Activated CD4-positive, alpha-beta T cell treated with anti-CD3 and anti-CD28 coated beads for 4 hours (primary cell): ENCODE measurements around the gene TTC16.

Experiments used
- DNase-seq, 2 donors: peaks; one replicate each; pipeline ENCODE4 v3.0.0-alpha.2; 2020

TTC16 gene

DNA sequence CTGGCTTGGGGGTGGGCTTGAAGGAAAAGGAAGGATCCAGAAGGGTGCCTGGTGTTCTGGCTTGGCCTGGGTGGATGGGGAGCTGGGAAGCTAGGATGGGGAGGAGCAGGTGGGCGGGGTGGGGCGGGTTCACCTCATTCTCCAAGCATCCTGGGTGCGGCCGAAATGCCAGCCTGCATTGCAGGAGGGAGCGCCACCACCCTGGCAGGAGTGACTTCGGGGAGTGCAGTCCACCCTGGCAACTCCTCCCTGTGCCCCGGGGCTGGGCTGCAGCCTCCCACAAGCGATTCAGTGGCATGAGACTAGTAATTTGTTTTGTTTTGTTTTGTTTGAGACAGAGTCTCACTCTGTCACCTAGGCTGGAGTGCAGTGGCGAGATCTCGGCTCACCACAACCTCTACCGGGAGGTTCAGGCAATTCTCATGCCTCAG is 5.5 kb downstream of the TTC16 start:
- no peak for DNase-seq

DNA sequence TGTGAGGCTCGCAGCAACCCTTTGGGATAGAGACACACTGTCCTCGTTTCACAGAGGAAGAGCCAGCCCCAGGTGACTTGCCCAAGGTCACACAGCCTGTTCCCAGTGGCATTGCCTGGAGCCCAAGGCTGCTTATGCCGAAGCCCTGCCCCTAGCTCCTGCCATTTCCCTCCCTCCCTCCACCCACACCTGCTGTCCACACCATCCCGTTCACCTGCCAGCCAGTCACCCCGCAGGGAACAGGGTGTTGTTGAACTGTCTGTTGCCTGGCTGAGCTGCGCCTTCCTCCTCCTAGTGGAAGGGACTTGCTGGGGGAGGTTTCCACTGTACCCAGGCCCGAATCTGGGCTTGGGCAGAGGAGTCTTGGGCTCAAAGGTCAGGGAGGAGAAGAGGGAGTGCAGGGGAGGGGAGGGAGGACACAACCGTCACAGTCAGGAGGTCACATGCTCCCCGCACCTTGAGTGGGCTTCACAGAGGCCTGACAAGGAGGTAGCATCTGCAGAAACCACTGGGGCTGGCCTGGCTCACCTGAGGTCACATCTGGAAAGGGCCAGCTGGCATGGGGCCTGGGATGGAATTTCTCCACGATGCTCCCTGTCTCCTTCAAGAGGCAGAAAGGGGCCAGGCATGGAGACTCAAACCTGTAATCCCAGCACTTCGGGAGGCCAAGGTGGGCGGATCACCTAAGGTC is 6.3 kb downstream of the TTC16 start:
- no peak for DNase-seq

DNA sequence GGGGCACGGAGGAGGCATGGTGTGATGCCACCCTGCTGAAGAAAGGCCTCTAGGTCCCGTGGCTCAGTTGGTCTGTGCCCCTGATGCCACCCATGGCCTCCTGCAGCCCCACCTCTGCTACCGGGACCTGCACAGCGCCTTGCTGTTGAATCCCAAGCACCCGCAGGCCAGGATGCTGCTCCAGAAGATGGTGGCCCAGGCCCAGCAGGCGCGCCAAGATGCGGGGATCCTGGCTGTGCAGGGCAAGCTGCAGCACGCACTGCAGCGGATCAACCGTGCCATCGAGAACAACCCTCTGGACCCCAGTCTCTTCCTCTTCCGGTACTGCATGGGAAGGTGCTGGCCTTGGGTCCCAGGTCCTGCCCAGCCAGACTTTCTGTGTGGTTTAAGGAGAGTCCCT is 7.1 kb downstream of the TTC16 start:
- no peak for DNase-seq

DNA sequence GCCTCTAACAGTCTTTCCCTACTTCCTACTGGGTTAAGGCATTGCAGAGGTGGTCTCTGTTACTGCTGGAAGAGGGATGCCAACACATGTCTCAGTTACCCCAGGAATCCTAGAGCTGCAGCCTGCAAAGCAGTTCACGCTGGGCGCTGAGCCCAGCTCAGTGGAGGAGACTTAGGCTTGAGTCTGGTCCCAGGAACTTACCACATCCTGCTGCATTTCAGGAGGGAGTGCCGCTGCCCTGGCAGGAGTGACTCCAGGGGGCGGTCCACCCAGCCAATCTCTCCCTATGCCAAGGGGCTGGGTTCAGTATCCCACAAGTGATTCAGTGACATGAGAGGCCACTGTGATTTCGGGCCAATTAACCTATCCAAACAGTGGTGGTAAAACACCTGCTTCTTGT is 7.6 kb downstream of the TTC16 start:
- no peak for DNase-seq

DNA sequence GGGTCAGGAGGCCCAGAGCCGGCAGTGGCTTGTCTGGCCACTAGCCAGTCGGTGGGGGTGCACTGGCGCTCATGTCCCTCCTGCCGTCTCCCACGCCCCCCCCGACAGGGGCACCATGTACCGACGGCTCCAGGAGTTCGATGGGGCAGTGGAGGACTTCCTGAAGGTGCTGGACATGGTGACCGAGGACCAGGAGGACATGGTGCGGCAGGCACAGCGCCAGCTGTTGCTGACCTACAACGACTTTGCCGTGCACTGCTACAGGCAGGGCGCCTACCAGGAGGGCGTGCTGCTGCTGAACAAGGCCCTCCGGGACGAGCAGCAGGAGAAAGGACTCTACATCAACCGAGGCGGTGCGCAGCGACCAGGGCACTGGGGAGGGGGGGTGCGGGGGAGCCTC is 8.1 kb downstream of the TTC16 start:
- DNase-seq = no peak

DNA sequence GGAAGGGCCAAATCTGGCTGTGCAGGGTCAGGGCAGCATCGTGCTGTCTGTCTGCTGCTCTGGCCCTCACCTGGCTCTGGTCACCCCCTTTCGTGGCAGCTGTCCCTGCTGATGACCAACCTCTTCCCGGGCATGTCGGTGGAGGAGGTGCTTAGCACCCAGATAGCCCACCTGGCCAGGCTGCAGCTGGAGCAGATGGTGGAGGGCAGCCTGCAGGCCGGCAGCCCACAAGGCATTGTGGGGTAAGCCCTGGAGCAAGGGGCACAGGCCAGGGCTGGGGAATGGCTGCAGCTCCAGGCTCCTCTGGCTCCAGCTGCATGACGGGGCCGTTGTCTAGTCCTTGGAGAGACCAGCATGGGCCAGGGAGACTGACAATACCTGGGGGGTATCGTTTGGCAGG is 11.0 kb downstream of the TTC16 start:
- no peak for DNase-seq

DNA sequence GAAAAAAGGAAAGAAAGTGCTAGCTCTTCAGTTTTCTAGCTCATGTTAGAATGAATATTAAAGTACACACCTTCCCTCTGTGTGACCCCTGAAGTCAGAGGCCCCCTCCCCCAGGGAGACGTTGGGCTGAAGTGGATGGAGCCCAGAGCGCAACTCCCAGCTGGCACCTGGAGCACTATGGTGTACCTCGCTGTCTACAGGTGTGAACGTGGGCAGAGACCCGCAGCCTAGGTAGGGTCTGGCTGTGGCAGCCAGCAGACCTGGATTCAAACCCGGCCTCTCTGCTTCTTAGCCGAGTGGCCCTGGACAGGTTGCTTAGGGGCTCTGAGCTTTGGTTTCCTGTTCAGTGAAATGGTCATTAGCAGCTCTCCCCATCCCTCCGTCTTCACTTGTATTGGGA is 12.9 kb downstream of the TTC16 start:
- no peak for DNase-seq

DNA sequence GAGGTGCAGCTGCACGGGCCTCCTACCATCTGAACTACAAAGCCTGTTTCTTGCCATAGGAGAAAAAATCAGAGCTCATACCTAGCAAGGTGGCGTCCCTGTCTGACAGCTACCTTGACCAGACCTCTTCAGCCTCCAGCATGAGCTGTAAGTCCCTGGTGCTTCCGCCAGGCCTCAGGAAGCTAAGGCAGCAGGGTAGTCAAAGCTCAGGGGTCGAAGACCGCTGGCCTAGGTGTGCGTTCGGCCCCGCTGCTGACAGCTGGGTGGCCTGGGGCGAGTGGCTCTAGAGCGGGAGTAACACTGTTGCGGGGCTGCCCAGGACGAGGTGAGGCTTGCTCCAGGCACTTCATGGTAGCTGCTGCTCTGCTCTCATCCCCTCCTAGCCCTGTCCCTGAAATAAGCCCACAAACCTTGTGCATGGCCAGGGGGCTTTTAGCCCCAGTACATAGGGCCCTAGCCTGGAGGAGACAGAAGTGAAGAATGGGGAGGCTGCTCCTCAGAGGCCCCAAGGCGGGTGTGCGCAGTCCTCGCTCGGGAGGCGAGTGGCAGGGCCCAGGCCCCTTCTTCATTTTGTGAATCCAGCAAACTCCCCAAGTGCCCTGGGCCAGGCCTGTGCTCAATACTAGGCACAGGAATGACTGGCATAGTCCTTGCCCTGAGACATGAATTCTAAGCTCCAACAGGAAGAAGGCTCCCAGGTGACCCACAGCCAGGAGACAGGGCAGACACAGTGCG is 13.8 kb downstream of the TTC16 start:
- no peak for DNase-seq

DNA sequence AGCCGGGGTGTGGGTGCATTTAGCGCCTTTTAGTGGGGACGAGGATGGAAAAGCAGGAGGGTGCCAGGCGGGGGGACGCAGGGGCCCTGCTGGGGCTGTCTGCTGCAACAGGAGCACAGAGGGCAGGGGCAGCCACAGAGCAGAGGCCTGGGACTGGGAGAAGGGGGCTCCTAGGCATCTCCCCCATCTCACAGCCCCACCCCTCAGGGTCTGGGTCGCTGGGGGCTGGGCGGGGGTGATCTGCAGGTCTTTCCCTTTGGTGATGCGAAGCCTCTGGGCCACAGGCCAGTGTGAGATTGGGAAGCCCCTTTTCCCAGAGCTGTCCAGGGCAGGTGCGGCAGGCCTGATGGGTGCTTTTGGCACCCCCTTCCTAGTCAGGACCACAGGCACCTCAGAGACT is 14.4 kb downstream of the TTC16 start:
- no peak for DNase-seq

DNA sequence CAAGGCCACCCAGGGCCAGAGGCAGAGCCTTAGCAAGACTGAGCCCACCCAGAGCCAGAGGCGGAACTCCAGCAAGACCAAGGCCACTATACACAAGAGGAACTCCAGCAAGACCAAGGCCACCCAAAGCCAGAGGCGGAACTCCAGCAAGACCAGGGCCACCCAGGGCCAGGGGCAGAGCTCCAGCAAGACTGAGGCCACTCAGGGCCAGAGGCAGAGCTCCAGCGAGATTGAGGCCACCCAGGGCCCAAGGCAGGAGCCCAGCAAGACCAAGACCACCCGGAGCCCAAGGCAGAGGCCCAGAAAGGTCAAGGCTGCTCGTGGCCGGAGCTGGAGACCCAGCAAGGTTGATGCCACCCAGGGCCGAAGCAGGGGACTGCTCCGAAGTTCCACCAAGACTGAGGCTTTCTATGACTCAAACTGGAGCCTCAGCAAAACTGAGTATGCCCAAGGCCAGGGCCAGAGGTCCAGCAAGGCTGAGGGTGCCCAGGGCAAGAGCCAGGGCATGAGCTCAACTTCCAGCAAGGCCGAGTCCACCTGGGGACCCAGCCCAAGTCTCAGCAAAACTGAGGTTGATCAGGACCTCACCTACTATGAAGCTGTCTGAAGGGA is 15.0 kb downstream of the TTC16 start:
- no peak for DNase-seq

DNA sequence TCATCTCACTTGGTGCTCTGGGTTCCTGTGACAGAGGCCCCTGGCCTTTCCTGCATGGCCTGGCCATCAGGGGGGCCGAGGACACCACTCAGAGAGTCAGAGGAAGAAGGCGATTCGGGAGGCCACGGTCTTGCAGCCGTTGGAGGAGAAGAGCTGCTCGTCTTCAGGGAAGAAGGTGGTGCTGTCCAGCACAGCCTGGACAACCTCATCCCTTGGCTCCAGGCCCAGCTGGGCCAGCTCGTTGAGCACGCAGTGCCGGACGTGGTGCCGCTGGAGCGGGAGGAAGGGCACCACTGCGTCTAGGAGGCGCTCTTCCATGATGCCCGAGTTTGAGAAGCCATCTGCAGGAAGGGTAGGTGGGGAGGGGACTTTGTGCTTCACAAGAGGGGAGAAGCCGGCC is 16.1 kb downstream of the TTC16 start:
- no peak for DNase-seq

DNA sequence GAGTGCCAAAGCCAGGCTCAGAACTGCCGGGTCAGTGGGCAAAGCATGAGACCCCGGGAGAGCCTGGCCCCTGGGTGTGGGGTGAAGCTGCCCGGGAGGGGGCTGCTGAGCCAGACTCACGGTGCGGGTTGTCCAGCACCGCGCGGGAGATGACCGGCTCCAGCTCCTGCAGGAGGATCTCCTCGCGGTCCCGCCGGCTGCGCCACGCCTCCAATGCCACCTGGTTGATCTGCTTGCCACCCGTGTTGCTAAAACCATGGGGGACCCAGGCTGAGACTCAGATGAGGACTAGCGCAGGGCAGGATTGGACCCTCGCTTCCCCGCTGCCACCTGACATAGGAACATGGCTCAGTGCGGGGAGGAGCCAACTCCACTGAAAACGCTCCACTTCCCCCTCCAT is 16.6 kb downstream of the TTC16 start:
- no peak for DNase-seq

DNA sequence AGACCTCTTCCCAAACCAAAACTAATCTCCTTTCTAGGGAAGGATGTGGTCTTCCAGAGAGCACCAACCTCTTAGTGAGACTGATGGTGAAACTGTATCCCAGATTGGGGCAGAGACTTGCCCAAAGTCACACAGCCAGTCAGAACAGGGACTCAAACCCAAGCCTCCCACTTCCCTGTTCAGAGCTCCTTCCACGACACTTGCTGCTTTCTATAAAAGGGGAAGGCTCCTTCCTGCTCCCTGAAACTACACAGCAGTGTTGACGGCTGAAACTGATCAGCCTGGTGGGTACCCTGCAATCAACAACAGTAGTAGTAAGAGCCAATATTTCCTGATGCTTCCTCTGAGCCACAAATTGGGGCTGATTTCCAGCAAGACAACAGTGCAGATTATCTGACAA is 17.7 kb downstream of the TTC16 start:
- DNase-seq = no peak

DNA sequence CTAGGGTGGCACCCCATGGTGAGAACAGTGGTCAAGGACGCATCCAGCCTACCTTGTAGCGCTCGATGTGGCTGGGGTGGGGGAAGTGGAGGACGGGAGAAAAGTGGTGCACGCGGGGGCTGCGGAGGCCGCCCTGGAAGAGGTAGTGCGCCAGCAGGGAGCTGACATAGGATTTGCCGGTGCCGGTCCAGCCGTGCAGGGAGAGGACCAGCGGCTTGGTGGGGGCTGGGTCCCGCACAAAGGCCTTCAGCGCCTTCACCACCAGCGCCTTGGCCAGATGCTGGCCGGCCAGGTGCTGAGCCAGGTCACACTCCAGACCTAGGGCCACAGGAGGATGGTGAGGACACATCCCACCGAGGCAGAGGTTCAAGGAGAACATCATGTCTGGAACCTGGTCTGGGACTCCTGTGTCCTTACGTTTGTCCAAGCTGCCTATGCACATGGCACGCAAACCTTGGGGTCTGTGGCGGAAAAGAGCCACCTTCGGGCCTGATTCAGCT is 18.4 kb downstream of the TTC16 start:
- DNase-seq = no peak

DNA sequence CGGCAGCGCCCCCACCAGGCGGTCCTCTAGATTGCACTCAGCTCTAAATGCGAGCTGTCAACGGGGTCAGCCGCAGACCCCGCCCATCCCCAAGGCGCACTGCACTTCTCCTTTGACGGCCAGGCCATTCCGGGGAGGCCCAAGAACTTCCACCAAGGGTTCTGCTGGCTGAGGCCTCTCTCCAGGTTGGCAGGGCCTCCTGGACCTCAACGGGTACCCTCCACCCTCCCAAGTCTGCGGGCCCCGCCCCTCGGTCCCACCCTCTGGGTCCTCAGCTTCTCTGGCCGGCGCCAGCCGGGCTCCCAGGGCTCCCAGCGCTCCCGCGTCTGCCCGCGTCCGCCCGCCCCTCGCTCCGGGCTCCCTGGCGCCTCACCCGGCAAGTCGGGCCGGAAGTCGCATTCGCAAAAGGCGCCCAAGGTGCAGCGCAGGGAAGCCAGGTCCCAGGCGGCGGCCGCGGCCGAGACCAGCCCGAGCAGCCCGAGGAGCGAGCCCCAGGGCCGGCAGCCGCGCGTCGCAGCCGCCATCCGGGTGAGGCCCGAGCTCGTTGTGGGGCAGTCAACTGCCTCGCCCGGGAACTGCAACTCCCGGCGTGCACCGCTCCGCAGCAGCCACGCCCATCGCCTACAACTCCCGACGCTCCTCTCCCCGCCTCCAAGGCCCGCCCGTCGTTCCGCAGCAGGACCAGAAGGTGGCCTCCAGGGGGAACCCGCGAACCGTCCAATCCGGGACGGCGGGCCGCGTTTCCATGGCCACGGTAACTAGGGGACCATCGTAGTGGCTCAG is 19.1 kb downstream of the TTC16 start, which contains the start of gene TOR2A:
Gene TOR2A (minus strand): TSS at position 548 of the 783 bp plus-strand sequence. CDS start 24 bp downstream, at position 524.
- peak; percentile 98 for DNase-seq

DNA sequence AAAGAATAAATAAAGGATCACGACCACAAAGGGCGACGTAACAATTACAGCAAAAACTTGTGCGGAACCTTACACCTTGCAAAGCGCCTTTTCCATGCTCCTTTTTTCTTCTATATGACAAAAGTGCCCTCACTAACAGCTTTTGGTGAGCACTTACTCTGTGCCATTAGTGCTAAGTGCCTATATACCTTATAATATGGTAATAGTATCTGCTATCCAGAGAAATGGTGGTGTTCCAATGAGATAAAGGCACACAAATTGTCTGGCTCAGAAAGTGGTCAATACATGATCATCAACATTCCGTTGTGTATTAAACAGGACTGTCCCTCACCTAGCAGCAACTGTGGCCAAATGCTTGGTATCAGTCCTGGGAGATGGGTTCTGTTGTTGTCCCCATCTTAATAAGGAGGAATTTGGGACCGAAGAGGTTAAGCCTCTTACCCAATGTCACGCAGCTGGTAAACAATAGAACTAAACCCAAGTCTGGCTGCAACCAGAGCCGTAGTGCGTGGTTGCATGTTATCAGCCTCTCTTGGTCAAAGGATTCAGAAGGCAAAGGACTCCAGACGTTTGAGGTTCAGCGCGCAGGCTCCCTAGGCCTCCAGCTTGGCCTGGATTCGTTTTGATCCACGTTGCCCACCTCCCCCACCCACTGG is 19.8 kb downstream of the TTC16 start:
- DNase-seq = no peak

DNA sequence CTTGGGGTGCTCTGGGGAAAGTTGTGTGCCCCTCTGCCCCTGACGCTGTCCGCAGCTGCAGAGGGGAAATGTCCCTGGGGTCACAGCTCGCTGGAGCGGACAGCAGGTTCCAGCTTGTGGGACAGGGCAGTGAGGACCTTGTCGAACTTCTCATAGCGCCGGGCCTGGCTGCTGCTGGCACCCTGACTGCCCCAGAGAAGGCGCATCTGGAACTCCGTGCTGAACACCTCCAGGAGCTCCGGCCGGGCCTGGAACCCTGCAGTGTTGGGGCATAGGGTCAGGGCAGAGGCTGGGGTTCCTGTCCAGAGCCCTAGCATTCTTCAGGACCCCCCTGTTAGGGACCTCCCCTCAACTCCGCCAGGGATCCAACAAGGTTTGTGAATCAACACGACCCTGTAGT is 22.8 kb downstream of the TTC16 start:
- DNase-seq = no peak

DNA sequence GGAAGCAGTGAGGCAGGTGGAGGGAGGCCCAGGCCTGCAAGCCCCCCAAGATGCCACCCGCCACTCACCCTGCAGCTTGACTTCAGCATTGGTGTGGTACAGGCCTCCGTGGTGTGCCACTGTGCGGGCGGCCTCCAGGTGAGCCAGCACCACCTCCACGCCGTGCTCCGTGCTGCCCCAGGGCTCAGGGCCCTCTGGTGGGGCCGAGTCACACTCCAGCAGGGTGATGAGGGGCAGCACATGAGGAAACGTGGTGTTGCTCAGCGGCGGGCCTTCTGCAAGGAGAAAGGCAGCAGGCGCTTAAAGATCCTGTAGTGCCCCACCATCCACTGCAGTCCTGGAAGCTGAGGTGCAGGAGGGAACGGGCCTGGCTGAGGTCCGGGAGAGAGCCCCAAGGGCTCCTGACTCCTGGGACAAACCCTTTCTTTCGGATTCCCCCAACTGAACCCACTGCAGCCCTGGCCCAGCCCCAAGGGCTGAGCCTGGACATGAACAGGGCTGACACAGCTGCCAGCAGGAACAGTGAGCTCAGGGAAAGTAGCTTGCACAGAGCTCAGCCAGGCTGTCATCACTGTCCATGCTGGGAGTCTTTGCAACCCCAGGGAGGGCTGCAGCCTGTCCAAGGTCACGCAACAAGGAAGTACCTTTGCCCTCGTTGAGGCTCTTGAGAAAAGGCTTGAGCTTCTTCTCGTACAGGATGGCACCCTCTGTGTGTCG is 23.9 kb downstream of the TTC16 start:
- no peak for DNase-seq

DNA sequence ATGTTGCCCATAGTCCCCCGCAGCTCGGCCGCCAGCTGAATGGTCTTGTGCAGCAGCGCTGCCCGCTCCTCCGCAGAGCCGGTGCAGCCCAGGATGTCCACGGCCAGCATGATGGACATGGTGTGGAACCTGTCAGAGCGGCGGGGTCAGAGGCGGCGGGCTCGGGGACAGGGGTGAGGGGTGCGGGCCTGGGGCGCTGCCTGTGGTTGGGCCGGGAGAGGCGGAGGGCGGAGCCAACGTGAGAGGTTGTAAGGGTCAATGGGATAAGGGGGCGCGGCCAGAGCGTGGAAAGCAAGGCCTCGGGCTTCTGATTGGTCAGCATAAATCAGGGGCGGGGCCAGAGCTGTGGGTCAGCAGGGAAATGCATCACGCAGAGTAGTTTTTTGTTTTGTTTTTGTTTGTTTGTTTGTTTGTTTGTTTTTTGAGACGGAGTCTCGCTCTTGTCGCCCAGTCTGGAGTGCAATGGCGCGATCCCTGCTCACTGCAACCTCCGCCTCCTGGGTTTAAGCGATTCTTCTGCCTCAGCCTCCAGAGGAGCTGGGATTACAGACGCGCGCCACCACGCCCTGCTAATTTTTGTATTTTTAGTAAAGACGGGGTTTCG is 26.1 kb downstream of the TTC16 start:
- no peak for DNase-seq

DNA sequence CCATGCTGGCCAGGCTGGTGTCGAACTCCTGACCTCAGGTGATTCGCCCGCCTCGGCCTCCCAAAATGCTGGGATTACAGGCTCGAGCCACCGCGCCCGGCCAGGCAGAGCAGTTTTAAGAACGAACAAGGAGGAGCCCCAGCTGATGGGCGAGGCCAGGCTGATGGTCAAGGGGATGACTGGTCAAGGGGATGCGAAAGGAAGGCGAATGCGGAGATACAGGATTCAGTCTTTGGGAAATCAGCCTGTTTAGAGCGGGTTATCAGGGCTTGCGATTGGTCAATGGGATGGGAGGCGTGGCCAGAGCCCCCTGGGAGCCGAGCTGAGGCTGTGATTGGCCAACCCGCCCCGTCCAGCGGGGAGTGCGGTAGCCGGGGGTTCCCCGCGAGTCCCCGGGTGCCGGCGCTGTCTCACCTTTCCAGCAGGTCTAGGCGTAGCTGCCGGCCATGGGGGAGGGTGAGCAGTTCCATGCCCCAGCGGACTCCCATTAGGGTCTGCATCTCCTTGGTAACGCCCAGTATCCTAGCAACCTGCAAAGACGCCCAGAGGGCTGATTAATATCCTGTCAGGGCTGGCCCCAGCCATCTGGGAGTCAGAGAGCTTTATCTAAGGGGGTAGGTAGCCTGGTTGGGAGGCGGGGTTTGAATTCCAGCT is 26.7 kb downstream of the TTC16 start:
- DNase-seq = no peak
